ENCODE results near the gene CDHR4. TPM values are rescaled to one million over a fixed set of nuclear protein-coding genes. Genes with fewer than 3 reads are reported as not detected.
"Not testable (repeated sequence)": the region's sequence is repeated elsewhere in the genome, so short reads cannot be mapped to it uniquely, and the experiment has no call there.

The CDHR4 gene
- total and polyA plus RNA-seq, 3 experiments from 2014 or later: not detected

DNA sequence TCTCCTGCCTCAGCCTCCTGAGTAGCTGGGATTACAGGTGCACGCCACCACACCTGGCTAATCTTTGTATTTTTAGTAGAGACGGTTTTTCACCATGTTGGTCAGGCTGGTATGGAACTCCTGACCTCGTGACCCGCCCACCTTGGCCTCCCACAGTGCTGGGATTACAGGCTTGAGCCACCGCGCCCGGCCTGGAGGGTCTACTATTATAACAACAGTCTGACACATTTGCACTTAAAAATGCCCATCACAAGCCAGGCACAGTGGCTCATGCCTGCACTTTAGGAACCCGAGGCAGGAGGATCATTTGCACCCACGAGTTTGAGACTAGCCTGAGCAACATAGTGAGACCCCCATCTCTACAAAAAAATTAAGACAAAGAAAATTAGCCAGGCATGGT, 17.4 kb downstream of the CDHR4 start:
- H3K4me3 ChIP-seq (ENCODE audit: low read length); H3K27me3 ChIP-seq (ENCODE audit: insufficient read depth, low read length, poor library complexity, severe bottlenecking); H3K9me3 Mint-ChIP-seq; H3K27ac ChIP-seq (ENCODE audit: low read depth, low read length); DNase-seq; H3K36me3 ChIP-seq (ENCODE audit: insufficient read depth, low read length); POLR2A ChIA-PET; H3K9me3 ChIP-seq (ENCODE audit: low read length); H3K27me3 Mint-ChIP-seq: not testable (repeated sequence)
- peaks cover 41 to 70% (median 61%) of the 10 kb centered on the region in 3 donors for H3K4me1 Mint-ChIP-seq
- H3K4me3 Mint-ChIP-seq: peak overlapping the region in 4 of 7 donors; percentile 25 to 73 (median 50)
- peaks cover 0 to 52% (median 2%) of the 10 kb centered on the region in 3 donors for H3K36me3 Mint-ChIP-seq
- peaks cover 49% of the 10 kb centered on the region for H3K4me1 ChIP-seq (ENCODE audit: insufficient read depth, low read length)
- CTCF ChIA-PET: interaction anchor here (0.6 to 0.7 kb wide), 3 partner anchors 12 to 712 kb away, joined by 3 to 4 read pairs (median 3); no protein-coding TSS in a partner anchor
- H3K27ac Mint-ChIP-seq: peak overlapping the region in 1 of 8 donors; percentile 54

GRCh38 chr3:49781415-49782199, 18.1 kb downstream of the CDHR4 start:
- no peaks in the 10 kb centered on the region for H3K9me3 ChIP-seq (ENCODE audit: low read length)
- DNase-seq: no peak
- peaks cover 38 to 66% (median 54%) of the 10 kb centered on the region in 3 donors for H3K4me1 Mint-ChIP-seq
- ChIA-PET CTCF (interaction anchor here (0.6 kb wide), 1 partner anchor 11 kb away, joined by 3 read pairs; no protein-coding TSS in a partner anchor), POLR2A (no interaction called here)
- H3K4me3 ChIP-seq (ENCODE audit: low read length): no peak overlapping the region
- no peaks in the 10 kb centered on the region for H3K27me3 Mint-ChIP-seq
- H3K9me3 Mint-ChIP-seq: no peaks in the 10 kb centered on the region
- H3K4me3 Mint-ChIP-seq: peak overlapping the region in 3 of 7 donors; percentile 11 to 76 (median 61)
- no peaks in the 10 kb centered on the region for H3K27me3 ChIP-seq (ENCODE audit: insufficient read depth, low read length, poor library complexity, severe bottlenecking)
- H3K36me3 Mint-ChIP-seq: peaks cover 0 to 56% (median 2%) of the 10 kb centered on the region in 3 donors
- peaks cover 5% of the 10 kb centered on the region for H3K36me3 ChIP-seq (ENCODE audit: insufficient read depth, low read length)
- peaks cover 43% of the 10 kb centered on the region for H3K4me1 ChIP-seq (ENCODE audit: insufficient read depth, low read length)
- H3K27ac ChIP-seq (ENCODE audit: low read depth, low read length): no peak overlapping the region
- H3K27ac Mint-ChIP-seq: peak overlapping the region in 5 of 8 donors; percentile 37 to 68 (median 56)

DNA sequence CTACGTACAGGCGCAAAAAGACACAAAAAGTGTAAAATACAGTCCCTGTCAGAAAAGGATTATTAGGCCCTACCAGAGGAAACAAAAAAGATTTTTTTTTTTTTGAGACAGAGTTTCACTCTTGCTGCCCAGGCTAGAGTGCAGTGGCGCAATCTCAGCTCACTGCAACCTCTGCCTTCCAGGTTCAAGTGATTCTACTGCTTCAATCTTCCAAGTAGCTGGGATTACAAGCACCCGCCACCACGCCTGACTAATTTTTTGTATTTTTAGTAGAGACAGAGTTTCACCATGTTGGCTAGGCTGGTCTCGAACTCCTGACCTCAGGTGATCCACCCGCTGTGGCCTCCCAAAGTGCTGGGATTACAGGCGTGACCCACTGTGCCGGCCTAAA, 18.7 kb downstream of the CDHR4 start:
- Mint-ChIP-seq H3K36me3 (peaks cover 0 to 57% (median 2%) of the 10 kb centered on the region in 3 donors), H3K4me1 (peaks cover 37 to 67% (median 52%) of the 10 kb centered on the region in 3 donors), H3K4me3 (peak overlapping the region in 2 of 7 donors; percentile 61 to 76), H3K27ac (peak overlapping the region in 4 of 8 donors; percentile 26 to 68 (median 52))
- H3K27ac ChIP-seq (ENCODE audit: low read depth, low read length); H3K36me3 ChIP-seq (ENCODE audit: insufficient read depth, low read length); DNase-seq; H3K9me3 Mint-ChIP-seq; H3K27me3 ChIP-seq (ENCODE audit: insufficient read depth, low read length, poor library complexity, severe bottlenecking); CTCF ChIA-PET; H3K4me3 ChIP-seq (ENCODE audit: low read length); H3K27me3 Mint-ChIP-seq; POLR2A ChIA-PET; H3K9me3 ChIP-seq (ENCODE audit: low read length): not testable (repeated sequence)
- H3K4me1 ChIP-seq (ENCODE audit: insufficient read depth, low read length): peaks cover 43% of the 10 kb centered on the region

DNA sequence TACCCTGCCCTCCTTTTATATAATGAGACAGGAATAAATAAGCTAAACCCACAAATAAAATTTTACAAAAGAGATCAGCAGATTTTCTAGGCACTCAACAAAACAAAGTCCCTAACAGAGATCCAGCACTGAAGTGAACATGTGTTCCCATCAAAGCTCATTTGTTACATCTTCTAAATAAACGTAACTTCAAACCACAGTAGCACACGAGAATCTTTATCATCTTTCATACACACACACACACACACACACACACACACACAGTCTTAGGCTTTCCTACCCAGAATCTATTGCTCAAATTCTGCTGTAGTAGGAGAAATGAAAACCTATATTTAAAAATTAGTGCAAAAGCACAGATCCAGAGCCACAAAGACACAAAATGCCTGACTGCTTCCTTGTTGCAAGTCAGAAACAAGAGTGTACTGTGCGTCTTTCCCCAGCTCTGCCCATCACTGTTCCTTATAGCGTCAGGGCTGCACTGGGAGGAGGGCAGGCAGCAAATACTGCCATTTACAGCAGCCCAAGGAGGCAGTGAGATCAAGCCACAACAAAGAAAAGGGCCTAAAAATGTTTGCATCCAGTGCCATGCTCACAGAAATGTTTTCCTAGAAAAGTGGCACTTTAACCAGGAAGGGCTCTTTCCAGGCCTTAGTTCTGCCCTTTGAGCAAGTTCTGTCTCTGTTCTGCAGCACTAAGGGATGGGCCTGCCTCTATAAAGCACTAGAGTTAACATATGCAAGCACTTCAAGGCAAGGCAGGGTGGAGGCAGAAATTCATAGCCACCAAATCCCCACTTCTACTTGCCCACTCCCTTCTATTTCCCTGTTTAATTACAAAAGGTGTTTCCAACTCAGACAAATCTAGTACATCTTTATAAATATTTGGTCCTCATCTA, 19.3 kb downstream of the CDHR4 start:
- no peak overlapping the region for H3K4me3 ChIP-seq (ENCODE audit: low read length)

GRCh38 chr3:49779358-49780079, 20.2 kb downstream of the CDHR4 start:
- Histone ChIP-seq H3K27ac (ENCODE audit: low read depth, low read length) (no peak overlapping the region), H3K4me3 (ENCODE audit: low read length) (no peak overlapping the region), H3K27me3 (ENCODE audit: insufficient read depth, low read length, poor library complexity, severe bottlenecking) (no peaks in the 10 kb centered on the region), H3K9me3 (ENCODE audit: low read length) (no peaks in the 10 kb centered on the region), H3K36me3 (ENCODE audit: insufficient read depth, low read length) (peaks cover 5% of the 10 kb centered on the region), H3K4me1 (ENCODE audit: insufficient read depth, low read length) (peaks cover 33% of the 10 kb centered on the region)
- H3K27ac Mint-ChIP-seq: peak overlapping the region in 7 of 8 donors; percentile 37 to 82 (median 67)
- H3K4me3 Mint-ChIP-seq: peak overlapping the region in 4 of 7 donors; percentile 24 to 75 (median 32)
- no peaks in the 10 kb centered on the region for H3K9me3 Mint-ChIP-seq
- ChIA-PET POLR2A (interaction anchor here (0.6 kb wide), 1 partner anchor 27 kb away, joined by 3 read pairs; no protein-coding TSS in a partner anchor), CTCF (no interaction called here)
- H3K4me1 Mint-ChIP-seq: peaks cover 37 to 68% (median 55%) of the 10 kb centered on the region in 3 donors
- H3K36me3 Mint-ChIP-seq: peaks cover 0 to 60% (median 3%) of the 10 kb centered on the region in 3 donors
- no peaks in the 10 kb centered on the region for H3K27me3 Mint-ChIP-seq
- no peak for DNase-seq

More for the DNA sequence above, 19.3 kb downstream of the CDHR4 start:
- Histone ChIP-seq H3K27ac (ENCODE audit: low read depth, low read length) (no peak overlapping the region), H3K9me3 (ENCODE audit: low read length) (no peaks in the 10 kb centered on the region), H3K4me1 (ENCODE audit: insufficient read depth, low read length) (peaks cover 41% of the 10 kb centered on the region), H3K27me3 (ENCODE audit: insufficient read depth, low read length, poor library complexity, severe bottlenecking) (no peaks in the 10 kb centered on the region), H3K36me3 (ENCODE audit: insufficient read depth, low read length) (peaks cover 5% of the 10 kb centered on the region)
- POLR2A ChIA-PET: interaction anchor here (0.6 kb wide), 1 partner anchor 26 kb away, joined by 3 read pairs; no protein-coding TSS in a partner anchor
- CTCF ChIA-PET: no interaction called here
- no peaks in the 10 kb centered on the region for H3K27me3 Mint-ChIP-seq
- H3K36me3 Mint-ChIP-seq: peaks cover 0 to 58% (median 0%) of the 10 kb centered on the region in 3 donors
- DNase-seq: no peak
- H3K4me1 Mint-ChIP-seq: peaks cover 34 to 68% (median 54%) of the 10 kb centered on the region in 3 donors
- peak overlapping the region in 5 of 7 donors; percentile 24 to 61 (median 36) for H3K4me3 Mint-ChIP-seq
- peak overlapping the region; percentile 28 to 82 (median 60) for H3K27ac Mint-ChIP-seq
- H3K9me3 Mint-ChIP-seq: no peaks in the 10 kb centered on the region

DNA sequence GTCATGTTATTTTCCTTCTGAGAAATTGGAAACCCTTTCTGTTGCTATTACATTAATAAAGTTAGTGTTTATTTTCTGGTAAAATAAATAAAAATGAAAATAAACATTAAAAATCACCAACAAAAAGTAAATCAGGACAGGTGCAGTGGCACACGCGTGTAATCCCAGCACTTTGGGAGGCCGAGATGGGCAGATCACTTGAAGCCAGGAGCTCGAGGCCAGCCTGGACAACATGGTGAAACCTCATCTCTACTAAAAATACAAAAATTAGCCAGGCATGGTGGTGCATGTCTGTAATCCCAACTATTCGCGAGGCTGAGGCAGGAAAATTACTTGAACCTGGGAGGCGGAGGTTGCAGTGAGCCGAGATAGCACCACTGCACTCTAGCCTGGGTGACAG, 23.6 kb downstream of the CDHR4 start:
- Mint-ChIP-seq H3K36me3 (peaks cover 0 to 46% (median 3%) of the 10 kb centered on the region in 3 donors), H3K4me1 (peaks cover 41 to 65% (median 50%) of the 10 kb centered on the region in 3 donors)
- H3K4me3 ChIP-seq (ENCODE audit: low read length); H3K27ac Mint-ChIP-seq; H3K9me3 Mint-ChIP-seq; H3K4me3 Mint-ChIP-seq; CTCF ChIA-PET; POLR2A ChIA-PET; H3K9me3 ChIP-seq (ENCODE audit: low read length); H3K27ac ChIP-seq (ENCODE audit: low read depth, low read length); H3K27me3 ChIP-seq (ENCODE audit: insufficient read depth, low read length, poor library complexity, severe bottlenecking); H3K36me3 ChIP-seq (ENCODE audit: insufficient read depth, low read length); H3K27me3 Mint-ChIP-seq; DNase-seq: not testable (repeated sequence)
- H3K4me1 ChIP-seq (ENCODE audit: insufficient read depth, low read length): peaks cover 18% of the 10 kb centered on the region

- Mint-ChIP-seq H3K4me1 (peaks cover 38 to 63% (median 47%) of the 10 kb centered on the region in 3 donors), H3K27me3 (no peaks in the 10 kb centered on the region), H3K27ac (peak overlapping the region in 1 of 8 donors; percentile 70), H3K36me3 (peaks cover 0 to 41% (median 3%) of the 10 kb centered on the region in 3 donors), H3K9me3 (no peaks in the 10 kb centered on the region), H3K4me3 (no peak overlapping the region)
- H3K4me3 ChIP-seq (ENCODE audit: low read length): no peak overlapping the region
- CTCF ChIA-PET: interaction anchor here (1.2 kb wide), 1 partner anchor 57 kb away, joined by 3 read pairs; no protein-coding TSS in a partner anchor
- POLR2A ChIA-PET: no interaction called here
- no peaks in the 10 kb centered on the region for H3K27me3 ChIP-seq (ENCODE audit: insufficient read depth, low read length, poor library complexity, severe bottlenecking)
- no peaks in the 10 kb centered on the region for H3K9me3 ChIP-seq (ENCODE audit: low read length)
- no peaks in the 10 kb centered on the region for H3K36me3 ChIP-seq (ENCODE audit: insufficient read depth, low read length)
- no peak for DNase-seq
- H3K4me1 ChIP-seq (ENCODE audit: insufficient read depth, low read length): peaks cover 13% of the 10 kb centered on the region
- H3K27ac ChIP-seq (ENCODE audit: low read depth, low read length): no peak overlapping the region
Measured at GRCh38 chr3:49775538-49775937, 24.1 kb downstream of the CDHR4 start.
